Measurements from ENCODE around the gene ANKRD37.

Gene ANKRD37

GRCh38 chr4:185369731-185370130 lies 26.9 kb upstream of the ANKRD37 start:
- no peak for TF ChIP-seq CTCF (IDR thresholded peaks at IDR 0.05; ENCODE audit: extremely low read depth, missing control alignments)
- no peak for DNase-seq (ENCODE audit: low spot score)

- no peak for DNase-seq (ENCODE audit: low spot score)
- TF ChIP-seq CTCF (IDR thresholded peaks at IDR 0.05; ENCODE audit: extremely low read depth, missing control alignments) = no peak
Measured at GRCh38 chr4:185370268-185370949, 26.2 kb upstream of the ANKRD37 start.

GRCh38 chr4:185371702-185372101 lies 24.9 kb upstream of the ANKRD37 start:
- no peak for TF ChIP-seq CTCF (IDR thresholded peaks at IDR 0.05; ENCODE audit: extremely low read depth, missing control alignments)
- DNase-seq (ENCODE audit: low spot score) = no peak

GRCh38 chr4:185374027-185374426 lies 22.6 kb upstream of the ANKRD37 start:
- no peak for DNase-seq (ENCODE audit: low spot score)
- TF ChIP-seq CTCF (IDR thresholded peaks at IDR 0.05; ENCODE audit: extremely low read depth, missing control alignments) = no peak

- DNase-seq (ENCODE audit: low spot score) = no peak
- no peak for TF ChIP-seq CTCF (IDR thresholded peaks at IDR 0.05; ENCODE audit: extremely low read depth, missing control alignments)
Measured at GRCh38 chr4:185374573-185374972, 22.1 kb upstream of the ANKRD37 start.

- no peak for TF ChIP-seq CTCF (IDR thresholded peaks at IDR 0.05; ENCODE audit: extremely low read depth, missing control alignments)
- no peak for DNase-seq (ENCODE audit: low spot score)
Measured at GRCh38 chr4:185378264-185378663, 18.4 kb upstream of the ANKRD37 start.

- DNase-seq (ENCODE audit: low spot score) = no peak
- no peak for TF ChIP-seq CTCF (IDR thresholded peaks at IDR 0.05; ENCODE audit: extremely low read depth, missing control alignments)
Measured at GRCh38 chr4:185379326-185380295, 17.0 kb upstream of the ANKRD37 start.

Data from GM20000 (cell line).